ENCODE data around the gene EYA2. TPM values are rescaled to one million over a fixed set of nuclear protein-coding genes. Genes with fewer than 3 reads are reported as not detected.

EYA2 gene
- polyA plus RNA-seq, 1 donor (not counting 4 experiments of a cell fraction or from before 2014, with no cell fraction given) = not detected

DNA sequence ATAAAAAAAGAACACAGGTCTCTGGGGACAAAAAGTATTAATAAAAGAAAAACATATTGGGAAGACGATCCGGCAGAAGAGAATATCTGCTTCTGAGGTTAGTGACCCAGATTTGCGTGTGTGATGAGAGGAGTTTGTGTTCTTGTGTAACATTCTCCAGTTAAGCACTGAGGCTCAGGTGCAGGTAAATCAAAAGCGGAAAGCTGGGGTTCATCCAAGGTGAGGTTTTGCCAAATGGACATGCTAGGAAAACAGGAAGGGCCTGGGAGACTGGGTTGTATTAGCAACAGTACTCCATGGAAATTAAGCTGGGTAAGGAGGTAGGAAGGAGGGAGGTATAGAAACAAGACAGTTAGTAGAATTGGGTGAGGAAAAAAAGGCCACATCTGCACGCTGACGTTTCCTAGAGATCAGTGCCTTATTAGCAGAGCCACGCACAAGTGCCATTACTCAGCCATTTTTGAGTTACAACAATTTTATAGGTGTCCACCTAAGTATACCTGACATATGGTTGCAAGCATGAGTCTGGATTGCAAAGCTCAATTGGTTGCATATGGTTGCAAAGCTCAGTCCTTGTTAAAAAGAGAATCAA, 322.3 kb downstream of the EYA2 start:
- no peak for FAIRE-seq
- dilution Hi-C loops (cut with MboI; ENCODE audit: extremely low pct_ligation_motif_present, low sequenced_read_pairs) = no loop called here

GRCh38 chr20:47217482-47218446, 323.1 kb downstream of the EYA2 start:
- no peak overlapping the region for H3K27ac ChIP-seq (ENCODE audit: control insufficient read depth, insufficient read depth, low read length)
- H3K4me3 ChIP-seq (ENCODE audit: control insufficient read depth in 2 of 3, extremely low read depth in 1 of 3, insufficient read depth in 2 of 3, low read depth in 1 of 3, low read length in 3 of 3) = no peak overlapping the region
- DNase-seq (ENCODE audit: low read depth, low spot score) (no peak), FAIRE-seq (no peak)
- H3K9me3 ChIP-seq (ENCODE audit: control insufficient read depth, low read depth, low read length) = no peaks in the 10 kb centered on the region
- peaks cover 44 to 47% of the 10 kb centered on the region in 2 experiments for H3K36me3 ChIP-seq (ENCODE audit: control insufficient read depth in 2 of 2, extremely low read depth in 1 of 2, insufficient read depth in 2 of 2, low read length in 2 of 2)
- no peaks in the 10 kb centered on the region for H3K4me1 ChIP-seq (ENCODE audit: control insufficient read depth, extremely low read depth, insufficient read depth, low read length)
- TF ChIP-seq CTCF (optimal IDR thresholded peaks at IDR 0.05 in 1 of 3, IDR thresholded peaks at IDR 0.05 in 1 of 3, conservative IDR thresholded peaks at IDR 0.05 in 1 of 3; ENCODE audit: extremely low read depth in 1 of 3, insufficient read depth in 2 of 3, low read length in 3 of 3) = no peak
- no peaks in the 10 kb centered on the region for H3K27me3 ChIP-seq (ENCODE audit: control insufficient read depth, extremely low read depth, insufficient read depth, low read length)
- peaks cover 7% of the 10 kb centered on the region for H4K20me1 ChIP-seq (ENCODE audit: control insufficient read depth, extremely low read depth, insufficient read depth, low read length)
- H3K79me2 ChIP-seq (ENCODE audit: control insufficient read depth, insufficient read depth, low read length) = peaks cover 20% of the 10 kb centered on the region
- H2AFZ ChIP-seq (ENCODE audit: control insufficient read depth, low read length) = no peak overlapping the region
- no peaks in the 10 kb centered on the region for H3K9me1 ChIP-seq (ENCODE audit: control insufficient read depth, extremely low read depth, insufficient read depth, low read length)
- no peak overlapping the region for H3K9ac ChIP-seq (ENCODE audit: control insufficient read depth, extremely low read depth, insufficient read depth, low read length)
- no peak overlapping the region for H3K4me2 ChIP-seq (ENCODE audit: control insufficient read depth, extremely low read depth, insufficient read depth, low read depth, low read length)
- dilution Hi-C loops (cut with MboI; ENCODE audit: extremely low pct_ligation_motif_present, low sequenced_read_pairs) = no loop called here

More for the DNA sequence above, 322.3 kb downstream of the EYA2 start:
- H3K4me2 ChIP-seq (ENCODE audit: control insufficient read depth, extremely low read depth, insufficient read depth, low read depth, low read length) = no peak overlapping the region
- peaks cover 7% of the 10 kb centered on the region for H4K20me1 ChIP-seq (ENCODE audit: control insufficient read depth, extremely low read depth, insufficient read depth, low read length)
- H3K4me1 ChIP-seq (ENCODE audit: control insufficient read depth, extremely low read depth, insufficient read depth, low read length) = no peaks in the 10 kb centered on the region
- H3K27ac ChIP-seq (ENCODE audit: control insufficient read depth, insufficient read depth, low read length) = no peak overlapping the region
- H3K79me2 ChIP-seq (ENCODE audit: control insufficient read depth, insufficient read depth, low read length) = peaks cover 19% of the 10 kb centered on the region
- H3K27me3 ChIP-seq (ENCODE audit: control insufficient read depth, extremely low read depth, insufficient read depth, low read length) = no peaks in the 10 kb centered on the region
- H3K4me3 ChIP-seq (ENCODE audit: control insufficient read depth in 2 of 3, extremely low read depth in 1 of 3, insufficient read depth in 2 of 3, low read depth in 1 of 3, low read length in 3 of 3) = no peak overlapping the region
- no peak overlapping the region for H3K9ac ChIP-seq (ENCODE audit: control insufficient read depth, extremely low read depth, insufficient read depth, low read length)
- no peak overlapping the region for H2AFZ ChIP-seq (ENCODE audit: control insufficient read depth, low read length)
- no peaks in the 10 kb centered on the region for H3K9me1 ChIP-seq (ENCODE audit: control insufficient read depth, extremely low read depth, insufficient read depth, low read length)
- no peaks in the 10 kb centered on the region for H3K9me3 ChIP-seq (ENCODE audit: control insufficient read depth, low read depth, low read length)
- no peak for TF ChIP-seq EZH2 (IDR thresholded peaks at IDR 0.05; ENCODE audit: low read length)
- DNase-seq (ENCODE audit: low read depth, low spot score) = no peak
- peaks cover 50 to 55% of the 10 kb centered on the region in 2 experiments for H3K36me3 ChIP-seq (ENCODE audit: control insufficient read depth in 2 of 2, extremely low read depth in 1 of 2, insufficient read depth in 2 of 2, low read length in 2 of 2)
